IMR-90 (cell line): Measurements from ENCODE around the gene CLDN22. TPM values are rescaled to one million over a fixed set of nuclear protein-coding genes. Genes with fewer than 3 reads are reported as not detected.
"Not testable (repeated sequence)": the region's sequence is repeated elsewhere in the genome, so short reads cannot be mapped to it uniquely, and the experiment has no call there.

Experiments
- ATAC-seq: fragments of 200-7000 bp; cut with Tn5 transposase; 2 replicates; pipeline ENCODE4 v1.9.1; 2020; ENCODE audit warnings: low read depth, mild to moderate bottlenecking, moderate library complexity
- BruUV-seq: library from RNA; stranded (reverse); fragments of 400-500 nt; replicated peaks from 2 replicates; lab custom pipeline; 2021; lab: Mats Ljungman, UMichigan
- CTCF ChIA-PET: fragments of 300-600 bp; formaldehyde crosslinking; extraction: SDS; loops from one replicate; lab custom pipeline; 2021; ENCODE audit warnings: antibody characterized with exemption; lab: Yijun Ruan, JAX
- POLR2A ChIA-PET: fragments of 300-600 bp; sonication (Branson Sonifier 250); formaldehyde crosslinking; loops from one replicate; lab custom pipeline; 2022; ENCODE audit warnings: antibody characterized with exemption; ENCODE audit not compliant: unreplicated experiment; lab: Charles Lee
- DNase-seq: peaks from one replicate; pipeline ENCODE4 v3.0.0; 2013
- H2AFZ ChIP-seq: replicated peaks from 2 replicates; pipeline ENCODE3; 2013; ENCODE audit warnings: low read length, mild to moderate bottlenecking; ENCODE audit not compliant: poor library complexity
- H2AK5ac ChIP-seq: 2 replicates; pipeline ENCODE4 v1.6.1; 2013; ENCODE audit warnings: low read depth, low read length, inconsistent platforms
- H2AK9ac ChIP-seq: replicated peaks from 2 replicates; pipeline ENCODE3; 2013; ENCODE audit warnings: mild to moderate bottlenecking, low read depth, low read length, moderate library complexity; ENCODE audit not compliant: poor library complexity
- H2BK120ac ChIP-seq: 2 replicates; pipeline ENCODE4 v1.6.1; 2013; ENCODE audit warnings: low read depth, low read length, inconsistent platforms
- H2BK15ac ChIP-seq: 3 replicates; pipeline ENCODE4 v1.6.1; 2013; ENCODE audit warnings: low read depth, low read length, inconsistent platforms
- H2BK20ac ChIP-seq: 2 replicates; pipeline ENCODE4 v1.6.1; 2013; ENCODE audit warnings: low read depth, mild to moderate bottlenecking, inconsistent platforms, low read length, moderate library complexity
- H2BK5ac ChIP-seq: 2 replicates; pipeline ENCODE4 v1.6.1; 2013; ENCODE audit warnings: mild to moderate bottlenecking, low read depth, low read length, inconsistent platforms; ENCODE audit not compliant: poor library complexity, severe bottlenecking
- H3K14ac ChIP-seq: replicated peaks from 2 replicates; pipeline ENCODE4 v1.6.1; 2013; ENCODE audit warnings: low read depth, low read length, inconsistent platforms
- H3K18ac ChIP-seq: 2 replicates; pipeline ENCODE4 v1.6.1; 2013; ENCODE audit warnings: low read depth, low read length, control low read depth
- H3K23ac ChIP-seq: 2 replicates; pipeline ENCODE4 v1.6.1; 2013; ENCODE audit warnings: low read depth, low read length, inconsistent platforms
- H3K27ac ChIP-seq: 2 replicates; pipeline ENCODE4 v1.5.1; 2013; ENCODE audit warnings: mild to moderate bottlenecking, control low read depth, low read length; ENCODE audit not compliant: insufficient read depth
- H3K27me3 ChIP-seq: 2 replicates; pipeline ENCODE4 v1.6.1; 2013; ENCODE audit warnings: low read length; ENCODE audit not compliant: control insufficient read depth, insufficient read depth
- H3K36me3 ChIP-seq: 2 replicates; pipeline ENCODE4 v1.6.1; 2013; ENCODE audit warnings: low read length, mixed read lengths; ENCODE audit not compliant: control insufficient read depth, insufficient read depth
- H3K4ac ChIP-seq: 2 replicates; pipeline ENCODE4 v1.6.1; 2013; ENCODE audit warnings: low read depth, low read length, inconsistent platforms
- H3K4me1 ChIP-seq: 2 replicates; pipeline ENCODE4 v1.6.1; 2013; ENCODE audit warnings: low read length, mixed read lengths; ENCODE audit not compliant: control insufficient read depth, insufficient read depth
- H3K4me2 ChIP-seq: 2 replicates; pipeline ENCODE4 v1.6.1; 2013; ENCODE audit warnings: low read depth, mild to moderate bottlenecking, control low read depth, low read length, moderate library complexity
- H3K4me3 ChIP-seq: 2 replicates; pipeline ENCODE4 v1.5.1; 2013; ENCODE audit warnings: low read depth, mild to moderate bottlenecking, control low read depth, low read length, moderate library complexity; ENCODE audit not compliant: insufficient read depth
- H3K56ac ChIP-seq: 2 replicates; pipeline ENCODE4 v1.6.1; 2013; ENCODE audit warnings: low read length, inconsistent platforms; ENCODE audit not compliant: insufficient read depth; ENCODE audit errors: extremely low read depth
- H3K79me1 ChIP-seq, 2 experiments: 2 replicates each; pipeline ENCODE4 v1.6.1; 2013; ENCODE audit warnings: low read length in 2 of 2, inconsistent platforms in 1 of 2, low read depth in 1 of 2
- H3K9ac ChIP-seq: 2 replicates; pipeline ENCODE4 v1.6.1; 2013; ENCODE audit warnings: low read depth, low read length, control low read depth
- H3K9me1 ChIP-seq: 2 replicates; pipeline ENCODE4 v1.6.1; 2013; ENCODE audit warnings: low read length, inconsistent platforms; ENCODE audit not compliant: insufficient read depth
- H3K9me3 ChIP-seq: 2 replicates; pipeline ENCODE4 v1.6.1; 2013; ENCODE audit warnings: low read length; ENCODE audit not compliant: control insufficient read depth, insufficient read depth
- H4K20me1 ChIP-seq: 2 replicates; pipeline ENCODE4 v1.6.1; 2013; ENCODE audit warnings: low read length, inconsistent platforms; ENCODE audit not compliant: insufficient read depth
- H4K5ac ChIP-seq: 2 replicates; pipeline ENCODE4 v1.6.1; 2013; ENCODE audit warnings: mild to moderate bottlenecking, low read depth, low read length, control low read depth
- H4K8ac ChIP-seq, 2 experiments: 2 replicates each; pipeline ENCODE4 v1.6.1; 2013; ENCODE audit warnings: low read depth in 2 of 2, low read length in 2 of 2, control low read depth in 1 of 2, inconsistent platforms in 1 of 2
- H4K91ac ChIP-seq: 2 replicates; pipeline ENCODE4 v1.6.1; 2013; ENCODE audit warnings: low read depth, low read length, inconsistent platforms; ENCODE audit not compliant: insufficient read depth
- CEBPB ChIP-seq: IDR thresholded peaks from 2 replicates; pipeline ENCODE4 v1.6.1; 2012; ENCODE audit warnings: low read depth, low read length, improper control_type of control experiment
- FOS ChIP-seq: fragments of 150-350 bp; IDR thresholded peaks from 2 replicates; pipeline ENCODE4 v1.6.1; 2016; ENCODE audit warnings: low read depth, low read length
- WGBS, 2 experiments: methylation state at CpG; one replicate each; pipeline versions ENCODE4 v1.1.5 to v1.1.7; 2013; ENCODE audit warnings: missing lambda C conversion rate in 2 of 2; ENCODE audit not compliant: insufficient read length in 1 of 2; ENCODE audit errors: extremely low coverage in 2 of 2; 5-methylcytosine and 5-hydroxymethylcytosine counted together
- dilution Hi-C: fragments of 300-500 bp; cut with HindIII; formaldehyde crosslinking; loops from one replicate; pipeline ENCODE4 v1.14.3; 2018; ENCODE audit warnings: low sequenced_read_pairs; ENCODE audit not compliant: unreplicated experiment
- in situ Hi-C: fragments of 300-500 bp; cut with MboI; formaldehyde crosslinking; loops from 3 replicates; pipeline ENCODE4 v1.14.3; 2019; ENCODE audit warnings: low sequenced_read_pairs, inconsistent platforms, mixed read lengths
- intact Hi-C: fragments of 100-400 bp; cut with micrococcal nuclease; formaldehyde crosslinking; loops from 2 replicates; pipeline ENCODE4 v1.10.0; 2022
- polyA plus RNA-seq, 3 experiments: library from polyadenylated mRNA; depleted of rRNA; stranded (reverse); fragments of >200 nt; gene quantifications; 2 replicates each; pipeline ENCODE4 v1.2.3, GENCODE V29; 2012; ENCODE audit warnings: low replicate concordance in 1 of 3
- total RNA-seq: library from RNA; depleted of rRNA; stranded (reverse); fragments of >200 nt; gene quantifications from 2 replicates; pipeline ENCODE4 v1.2.3, GENCODE V29; 2012

Gene CLDN22
- total and polyA plus RNA-seq, 2 of the 4 experiments (the other 2 are of a cell fraction): not detected

DNA sequence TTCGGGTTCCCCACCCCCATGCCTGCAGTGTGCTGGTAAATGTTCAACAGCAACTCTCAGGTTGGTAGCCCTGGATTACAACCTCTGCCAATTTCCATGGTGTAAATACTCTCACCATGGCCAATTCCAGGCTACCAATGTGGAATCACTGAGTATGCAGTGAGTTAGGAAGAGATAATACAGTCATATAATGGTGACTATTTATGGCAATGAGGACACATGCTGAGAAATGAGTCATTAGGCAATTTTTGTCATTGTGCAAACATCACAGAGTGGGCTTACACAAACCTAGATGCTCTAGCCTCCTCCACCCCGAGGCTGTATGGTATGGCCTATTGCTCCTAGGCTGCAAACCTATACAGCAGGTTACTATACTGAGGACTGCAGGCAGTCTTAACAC, 6.8 kb upstream of the CLDN22 start:
- Histone ChIP-seq H3K9me3 (peaks cover 7% of the 10 kb centered on the region), H3K4me2 (no peak overlapping the region), H3K9ac (no peak overlapping the region), H2BK120ac (no peak overlapping the region), H4K20me1 (no peaks in the 10 kb centered on the region), H4K91ac (no peak overlapping the region), H4K5ac (no peak overlapping the region), H2BK5ac (no peak overlapping the region), H3K79me1 (no peaks in the 10 kb centered on the region), H3K4ac (no peak overlapping the region), H2BK15ac (no peak overlapping the region), H3K36me3 (no peaks in the 10 kb centered on the region), H3K4me1 (peaks cover 3% of the 10 kb centered on the region; the same call in 1 of the 2 replicates), H4K8ac (no peak overlapping the region), H3K14ac (no peak overlapping the region), H3K27ac (no peak overlapping the region), H3K9me1 (no peaks in the 10 kb centered on the region), H2AFZ (no peak overlapping the region), H3K56ac (no peak overlapping the region), H3K4me3 (no peak overlapping the region), H2AK9ac (no peak overlapping the region), H2BK20ac (no peak overlapping the region), H3K27me3 (no peaks in the 10 kb centered on the region), H2AK5ac (no peak overlapping the region), H3K23ac (no peak overlapping the region), H3K18ac (no peak overlapping the region)
- WGBS, 2 experiments: no CpG with 5 or more reads among the region's 2 CpGs
- intact Hi-C loops: no loop called here
- peak; percentile 5; the same call in 1 of the 2 replicates for ATAC-seq
- dilution Hi-C loops: no loop called here
- in situ Hi-C loops: no loop called here
- POLR2A ChIA-PET: interaction anchor here (1.1 kb wide), 1 partner anchor 10 kb away, joined by 3 read pairs; no protein-coding TSS in a partner anchor
- peak; percentile 40 for DNase-seq
- no TSS peak for BruUV-seq
- CTCF ChIA-PET: no interaction called here
- TF ChIP-seq CEBPB: peak; percentile 77
- TF ChIP-seq FOS: no peak

- POLR2A ChIA-PET: interaction anchor here (1.1 kb wide), 1 partner anchor 10 kb away, joined by 3 read pairs; no protein-coding TSS in a partner anchor
- H3K56ac ChIP-seq, H2BK20ac ChIP-seq, DNase-seq, H3K9me3 ChIP-seq, H3K4ac ChIP-seq, H2BK15ac ChIP-seq, BruUV-seq, H3K14ac ChIP-seq, H3K79me1 ChIP-seq, H3K23ac ChIP-seq, in situ Hi-C loops, H2AK9ac ChIP-seq, H3K9me1 ChIP-seq, H2BK5ac ChIP-seq, H3K27me3 ChIP-seq, H2BK120ac ChIP-seq, H3K9ac ChIP-seq, H3K27ac ChIP-seq, ATAC-seq, H3K4me2 ChIP-seq, H3K4me3 ChIP-seq, H4K8ac ChIP-seq, intact Hi-C loops, H4K91ac ChIP-seq, H2AK5ac ChIP-seq, H4K20me1 ChIP-seq, H3K36me3 ChIP-seq, H3K18ac ChIP-seq, dilution Hi-C loops, H4K5ac ChIP-seq, H3K4me1 ChIP-seq, H2AFZ ChIP-seq, CTCF ChIA-PET: not testable (repeated sequence)
- WGBS, 2 experiments: 75% methylated on average over 1 of the region's 6 CpGs; no CpG with 5 or more reads in 1 of the 2 experiments
Observed at GRCh38 chr4:183326387-183326786, 6.3 kb upstream of the CLDN22 start.
